ENCODE data around the gene ANO1. TPM values are rescaled to one million over a fixed set of nuclear protein-coding genes. Genes with fewer than 3 reads are reported as not detected.

ANO1 gene
- total and polyA plus RNA-seq, 5 experiments from 2014 or later, result not detected

GRCh38 chr11:70079691-70080090 is 1.6 kb downstream of the ANO1 start:
- H3K36me3 Mint-ChIP-seq, result no peaks in the 10 kb centered on the region
- H3K9me3 Mint-ChIP-seq, result no peaks in the 10 kb centered on the region
- no peak for ATAC-seq
- no peak overlapping the region for H3K27ac Mint-ChIP-seq
- POLR2A ChIA-PET, result no interaction called here
- H3K4me1 Mint-ChIP-seq, result no peaks in the 10 kb centered on the region
- peaks cover 5 to 50% (median 25%) of the 10 kb centered on the region in 5 donors for H3K27me3 Mint-ChIP-seq
- no peak for DNase-seq
- no peak overlapping the region for H3K4me3 Mint-ChIP-seq

GRCh38 chr11:70080763-70081162 is 2.6 kb downstream of the ANO1 start:
- H3K4me3 Mint-ChIP-seq, result no peak overlapping the region

GRCh38 chr11:70082829-70083228 is 4.7 kb downstream of the ANO1 start:
- no peaks in the 10 kb centered on the region for H3K4me1 Mint-ChIP-seq
- ATAC-seq (no peak), DNase-seq (no peak)
- H3K4me3 Mint-ChIP-seq, result no peak overlapping the region
- no peak overlapping the region for H3K27ac Mint-ChIP-seq
- H3K9me3 Mint-ChIP-seq, result no peaks in the 10 kb centered on the region
- H3K27me3 Mint-ChIP-seq, result peaks cover 0 to 21% (median 16%) of the 10 kb centered on the region in 5 donors
- no peaks in the 10 kb centered on the region for H3K36me3 Mint-ChIP-seq
- POLR2A ChIA-PET, result no interaction called here

More at GRCh38 chr11:70080763-70081162, 2.6 kb downstream of the ANO1 start:
- POLR2A ChIA-PET, result no interaction called here
- Mint-ChIP-seq H3K36me3 (no peaks in the 10 kb centered on the region), H3K27me3 (peaks cover 5 to 40% (median 19%) of the 10 kb centered on the region in 5 donors), H3K27ac (no peak overlapping the region), H3K4me1 (no peaks in the 10 kb centered on the region), H3K9me3 (no peaks in the 10 kb centered on the region)
- DNase-seq, result no peak
- ATAC-seq, result no peak

- Mint-ChIP-seq H3K4me3 (no peak overlapping the region), H3K36me3 (no peaks in the 10 kb centered on the region), H3K27ac (no peak overlapping the region), H3K9me3 (no peaks in the 10 kb centered on the region), H3K4me1 (no peaks in the 10 kb centered on the region), H3K27me3 (peaks cover 0 to 20% (median 16%) of the 10 kb centered on the region in 5 donors)
- POLR2A ChIA-PET, result no interaction called here
- DNase-seq, result no peak
- ATAC-seq, result no peak
Observed at GRCh38 chr11:70084046-70084984, 6.2 kb downstream of the ANO1 start.

- H3K27me3 Mint-ChIP-seq, result peaks cover 2 to 13% (median 7%) of the 10 kb centered on the region in 5 donors
- H3K4me1 Mint-ChIP-seq, result no peaks in the 10 kb centered on the region
- DNase-seq (no peak), ATAC-seq (no peak)
- H3K36me3 Mint-ChIP-seq, result no peaks in the 10 kb centered on the region
- no peak overlapping the region for H3K27ac Mint-ChIP-seq
- POLR2A ChIA-PET, result no interaction called here
- no peaks in the 10 kb centered on the region for H3K9me3 Mint-ChIP-seq
- H3K4me3 Mint-ChIP-seq, result no peak overlapping the region
Observed at GRCh38 chr11:70085815-70086769, 8.0 kb downstream of the ANO1 start.

GRCh38 chr11:70087446-70088167 is 9.5 kb downstream of the ANO1 start:
- no peaks in the 10 kb centered on the region for H3K36me3 Mint-ChIP-seq
- POLR2A ChIA-PET, result no interaction called here
- H3K27ac Mint-ChIP-seq, result no peak overlapping the region
- H3K4me1 Mint-ChIP-seq, result no peaks in the 10 kb centered on the region
- DNase-seq (no peak), ATAC-seq (no peak)
- H3K4me3 Mint-ChIP-seq, result no peak overlapping the region
- peaks cover 3 to 14% (median 10%) of the 10 kb centered on the region in 5 donors for H3K27me3 Mint-ChIP-seq
- no peaks in the 10 kb centered on the region for H3K9me3 Mint-ChIP-seq

GRCh38 chr11:70088735-70089250 is 10.7 kb downstream of the ANO1 start:
- no peak overlapping the region for H3K4me3 Mint-ChIP-seq
- DNase-seq (no peak), ATAC-seq (no peak)
- H3K27ac Mint-ChIP-seq, result no peak overlapping the region
- no peaks in the 10 kb centered on the region for H3K4me1 Mint-ChIP-seq
- peaks cover 2 to 17% (median 5%) of the 10 kb centered on the region in 5 donors for H3K27me3 Mint-ChIP-seq
- no peaks in the 10 kb centered on the region for H3K36me3 Mint-ChIP-seq
- POLR2A ChIA-PET, result no interaction called here
- no peaks in the 10 kb centered on the region for H3K9me3 Mint-ChIP-seq

GRCh38 chr11:70089631-70090030 is 11.5 kb downstream of the ANO1 start:
- no peak overlapping the region for H3K27ac Mint-ChIP-seq
- H3K36me3 Mint-ChIP-seq, result no peaks in the 10 kb centered on the region

GRCh38 chr11:70090961-70091381 is 12.9 kb downstream of the ANO1 start:
- DNase-seq (no peak), ATAC-seq (no peak)
- Mint-ChIP-seq H3K27ac (no peak overlapping the region), H3K9me3 (no peaks in the 10 kb centered on the region), H3K4me3 (no peak overlapping the region), H3K4me1 (no peaks in the 10 kb centered on the region), H3K27me3 (peaks cover 0 to 17% (median 5%) of the 10 kb centered on the region in 5 donors), H3K36me3 (no peaks in the 10 kb centered on the region)
- POLR2A ChIA-PET, result no interaction called here

More at GRCh38 chr11:70089631-70090030, 11.5 kb downstream of the ANO1 start:
- POLR2A ChIA-PET, result no interaction called here
- no peak overlapping the region for H3K4me3 Mint-ChIP-seq
- H3K4me1 Mint-ChIP-seq, result no peaks in the 10 kb centered on the region
- peaks cover 0 to 17% (median 5%) of the 10 kb centered on the region in 5 donors for H3K27me3 Mint-ChIP-seq
- H3K9me3 Mint-ChIP-seq, result no peaks in the 10 kb centered on the region
- ATAC-seq, result no peak
- no peak for DNase-seq

- H3K27me3 Mint-ChIP-seq, result peaks cover 0 to 14% (median 5%) of the 10 kb centered on the region in 5 donors
- POLR2A ChIA-PET, result no interaction called here
Observed at GRCh38 chr11:70091638-70092037, 13.5 kb downstream of the ANO1 start.

GRCh38 chr11:70092959-70093715 is 15.0 kb downstream of the ANO1 start:
- Mint-ChIP-seq H3K27me3 (peaks cover 0 to 11% (median 4%) of the 10 kb centered on the region in 5 donors), H3K27ac (no peak overlapping the region), H3K4me1 (no peaks in the 10 kb centered on the region), H3K36me3 (no peaks in the 10 kb centered on the region), H3K4me3 (no peak overlapping the region), H3K9me3 (no peaks in the 10 kb centered on the region)
- POLR2A ChIA-PET, result no interaction called here
- DNase-seq (no peak), ATAC-seq (no peak)

More at GRCh38 chr11:70091638-70092037, 13.5 kb downstream of the ANO1 start:
- H3K9me3 Mint-ChIP-seq, result no peaks in the 10 kb centered on the region
- no peak overlapping the region for H3K27ac Mint-ChIP-seq
- H3K36me3 Mint-ChIP-seq, result no peaks in the 10 kb centered on the region
- no peaks in the 10 kb centered on the region for H3K4me1 Mint-ChIP-seq
- ATAC-seq (no peak), DNase-seq (no peak)
- no peak overlapping the region for H3K4me3 Mint-ChIP-seq

Measured in naive thymus-derived CD8-positive, alpha-beta T cell (primary cell).